HG02970 (cell line): Measurements from ENCODE around the gene ARHGAP29.

Experiments
- ATAC-seq: cut with Tn5 transposase; IDR thresholded peaks from one replicate; pipeline ENCODE4 v1.9.1; 2021; ENCODE audit warnings: mild to moderate bottlenecking, moderate library complexity, moderate number of reproducible peaks; ENCODE audit not compliant: unreplicated experiment, low FRiP score

ARHGAP29 gene

GRCh38 chr1:94236013-94236491 lies 1.3 kb downstream of the ARHGAP29 start:
- no peak for ATAC-seq

- ATAC-seq: no peak
These were observed 2.0 kb downstream of the ARHGAP29 start for GRCh38 chr1:94235189-94236012.

GRCh38 chr1:94234615-94235014 lies 2.8 kb downstream of the ARHGAP29 start:
- no peak for ATAC-seq

DNA sequence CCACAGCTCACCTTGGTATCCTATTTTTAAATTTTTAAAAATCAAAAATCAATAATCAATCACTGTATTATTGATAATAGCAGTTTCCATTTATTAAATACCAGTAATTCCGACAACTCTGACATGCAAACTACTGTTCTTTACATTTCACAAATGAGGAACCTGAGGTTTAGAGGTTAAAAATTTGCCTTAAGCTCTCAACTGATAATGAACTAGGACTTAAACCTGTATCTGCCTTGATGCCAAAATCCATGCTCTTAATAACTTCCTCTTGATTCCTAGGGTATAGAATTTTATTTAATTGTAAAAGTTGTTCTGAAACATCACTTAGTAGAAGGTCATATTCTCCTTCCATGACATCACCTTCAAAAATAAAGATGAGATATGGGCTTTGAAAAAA lies 5.6 kb downstream of the ARHGAP29 start:
- no peak for ATAC-seq

DNA sequence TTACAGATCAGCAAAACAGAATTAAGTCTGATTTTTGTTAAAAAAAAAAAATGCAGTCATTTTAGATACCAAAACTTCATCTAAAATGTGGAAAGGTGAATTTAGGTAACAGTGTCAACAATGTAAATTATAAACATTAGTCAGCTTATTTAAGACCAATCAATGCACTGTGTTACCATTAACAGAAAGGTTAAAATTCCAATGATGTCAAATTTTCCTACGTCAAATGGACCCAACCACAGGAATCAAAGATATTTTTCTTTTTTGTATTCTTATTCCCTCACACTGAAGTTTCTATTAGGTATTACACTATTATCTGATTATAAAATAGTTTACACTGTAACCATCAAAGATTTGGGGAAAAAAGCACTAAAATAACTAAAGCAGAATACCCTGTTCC lies 6.5 kb downstream of the ARHGAP29 start:
- no peak for ATAC-seq

DNA sequence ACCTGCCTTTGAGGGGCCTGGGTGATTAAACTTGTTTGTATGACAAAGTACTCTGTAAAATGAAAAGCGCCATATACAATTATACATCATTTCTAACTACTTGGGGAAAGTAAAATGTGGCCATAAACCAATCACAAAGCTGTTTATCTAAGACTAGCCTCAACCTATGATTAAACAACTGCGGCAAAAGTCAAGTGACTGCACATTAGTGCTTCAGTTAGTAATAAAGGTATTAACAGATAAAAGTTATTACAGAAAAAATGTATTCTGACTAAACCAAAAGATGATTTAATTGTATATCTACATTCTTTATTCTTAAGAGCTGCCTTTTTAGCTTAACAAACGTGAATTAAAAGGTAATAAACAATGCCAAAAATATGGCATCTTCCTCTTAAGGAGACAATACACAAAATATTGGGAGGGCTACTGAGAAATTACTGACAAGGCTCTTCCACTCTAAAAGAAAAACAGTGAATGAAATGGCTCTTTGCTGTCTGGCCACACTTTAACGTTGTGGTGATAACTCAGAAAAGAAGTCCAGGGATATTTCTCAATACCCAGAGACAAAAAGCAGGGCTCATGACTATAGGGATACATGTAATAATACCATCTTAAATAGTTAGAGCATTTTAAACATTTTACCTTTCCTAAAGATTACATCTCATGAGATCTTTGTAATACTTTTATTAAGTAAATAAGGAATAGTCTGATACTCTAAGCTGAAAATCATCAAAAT lies 8.6 kb downstream of the ARHGAP29 start:
- ATAC-seq: no peak

- ATAC-seq: no peak
These were observed 9.8 kb downstream of the ARHGAP29 start for GRCh38 chr1:94227624-94228023.

DNA sequence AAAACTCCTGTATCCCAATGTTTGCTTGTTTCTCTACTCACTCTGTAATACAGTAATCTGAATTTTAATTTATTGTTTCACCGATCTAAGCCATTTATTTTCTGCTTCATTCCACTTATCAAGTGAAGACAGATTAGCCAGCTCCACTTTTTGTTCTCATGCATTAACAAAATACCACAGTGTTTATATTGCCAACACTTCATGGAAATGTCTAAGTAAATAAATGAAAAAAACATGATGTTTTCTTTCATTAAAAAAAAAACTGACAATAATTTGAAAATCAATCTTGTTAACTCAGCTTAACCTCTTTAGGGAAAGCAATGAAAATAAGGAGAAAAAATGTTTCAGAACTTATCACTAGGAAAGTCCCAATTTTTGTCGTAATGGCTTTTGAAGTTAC lies 11.5 kb downstream of the ARHGAP29 start:
- ATAC-seq: no peak

- ATAC-seq: no peak
These were observed 19.1 kb downstream of the ARHGAP29 start for GRCh38 chr1:94218332-94218731.

DNA sequence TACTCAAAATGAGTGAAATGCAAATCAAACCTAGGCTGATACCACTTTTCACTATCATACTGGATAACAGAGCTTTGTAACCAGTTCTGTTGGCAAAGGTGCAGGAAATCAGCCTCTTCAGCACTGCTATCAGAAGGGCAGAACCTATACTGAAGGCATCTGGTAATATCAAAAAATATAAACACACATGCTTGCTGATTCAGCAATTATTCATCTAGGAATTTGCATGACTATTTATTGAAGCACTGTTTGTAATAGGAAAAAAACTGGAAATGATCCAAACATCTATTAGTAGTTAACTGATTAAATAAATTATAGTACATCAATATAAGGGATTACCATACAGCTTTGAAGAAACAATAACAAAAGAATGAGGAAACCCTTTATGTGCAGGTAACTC lies 21.4 kb downstream of the ARHGAP29 start:
- ATAC-seq: no peak

DNA sequence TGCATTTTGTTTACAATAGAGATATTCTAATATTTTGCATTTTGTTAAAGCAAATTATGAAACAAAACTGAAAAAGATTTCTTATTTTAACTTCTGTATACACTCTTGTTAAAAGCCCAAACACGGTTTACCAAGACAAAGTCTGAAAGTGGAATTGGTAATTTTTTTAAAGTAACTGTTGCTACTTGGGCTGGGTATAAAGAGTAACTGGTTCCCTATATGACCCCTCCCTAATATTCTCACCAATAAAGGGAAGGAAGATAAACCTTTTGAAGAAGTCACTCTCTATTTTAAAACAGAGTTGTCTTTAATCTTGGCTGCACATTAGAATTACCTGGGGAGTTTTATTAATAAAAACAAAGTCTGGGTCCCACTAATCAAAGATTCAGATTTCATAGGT lies 27.4 kb downstream of the ARHGAP29 start:
- ATAC-seq: no peak

DNA sequence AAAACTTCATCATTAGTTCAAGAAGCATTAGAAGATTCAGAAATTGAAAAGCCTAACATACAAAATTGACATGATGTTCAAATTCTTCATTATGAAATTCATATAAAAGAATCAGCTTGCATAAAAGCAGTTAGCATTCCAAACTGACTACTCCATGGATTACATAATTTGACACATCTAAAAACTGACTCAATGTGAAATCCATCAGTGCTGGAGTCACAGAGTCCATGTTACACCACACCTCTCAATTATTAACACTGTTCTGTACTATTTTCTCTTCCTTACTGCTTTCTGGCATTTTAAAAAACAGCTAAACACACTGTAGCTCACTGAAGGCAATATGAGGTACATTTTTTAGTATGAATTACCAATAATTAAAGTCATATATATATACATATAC lies 28.0 kb downstream of the ARHGAP29 start:
- ATAC-seq: no peak

DNA sequence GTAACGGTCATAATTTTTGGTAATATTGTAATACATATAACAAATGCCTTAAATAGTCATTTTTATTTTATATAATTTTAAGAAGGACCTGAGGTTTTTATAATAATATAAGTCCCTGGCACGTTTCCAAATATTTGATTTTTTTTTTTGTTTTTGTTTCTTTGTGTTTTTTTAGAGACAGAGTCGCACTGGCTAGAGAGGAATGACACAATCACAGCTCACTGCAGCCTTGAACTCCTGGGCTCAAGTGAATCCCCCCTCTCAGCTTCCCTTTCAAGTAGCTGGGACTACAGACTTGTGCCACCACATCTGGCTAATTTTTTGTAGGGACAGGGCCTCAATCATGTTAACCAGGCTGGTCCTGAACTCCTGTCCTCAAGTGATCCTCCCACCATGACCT lies 29.7 kb downstream of the ARHGAP29 start:
- no peak for ATAC-seq

- ATAC-seq: no peak
These were observed 31.7 kb downstream of the ARHGAP29 start for GRCh38 chr1:94205639-94206038.

DNA sequence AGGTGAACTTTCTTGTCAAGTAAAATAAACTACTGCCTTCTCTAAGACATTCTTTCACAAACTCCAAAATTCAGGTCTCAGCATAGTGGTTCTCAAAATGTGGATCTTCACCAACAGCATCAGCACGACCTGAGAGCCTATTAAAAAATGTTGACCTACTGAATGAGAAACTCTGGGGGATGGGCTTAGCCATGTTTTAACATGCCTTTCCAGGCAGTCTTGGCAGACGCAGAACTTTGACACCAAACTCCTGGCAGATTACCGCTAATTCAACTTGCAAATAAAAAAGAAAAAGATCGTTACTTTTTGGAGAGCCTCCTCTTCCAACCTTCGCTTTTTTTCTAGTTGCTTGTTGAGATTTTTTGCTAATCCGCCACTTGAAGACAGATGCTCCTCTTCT lies 35.1 kb downstream of the ARHGAP29 start:
- no peak for ATAC-seq

DNA sequence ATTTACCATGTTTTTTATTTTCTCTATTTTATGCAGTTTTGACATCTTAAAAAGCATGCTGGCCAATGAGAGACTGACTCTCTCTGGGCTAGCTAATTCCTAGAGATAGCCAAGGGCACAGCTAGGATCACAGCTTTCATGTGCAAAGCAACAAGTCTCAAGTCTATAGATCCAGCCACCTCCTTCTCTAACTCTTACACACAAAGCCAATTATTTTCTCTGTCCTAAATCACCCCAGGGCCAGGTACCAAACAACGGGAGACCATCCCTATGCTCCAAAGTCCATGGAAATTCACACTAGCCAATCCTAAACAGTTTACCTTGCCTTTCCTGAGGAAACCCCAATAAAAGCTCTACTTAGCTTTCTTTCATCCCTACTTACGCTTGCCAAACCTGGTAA lies 38.0 kb downstream of the ARHGAP29 start:
- no peak for ATAC-seq

- ATAC-seq: no peak
These were observed 43.1 kb downstream of the ARHGAP29 start for GRCh38 chr1:94194079-94194865.

- ATAC-seq: no peak
These were observed 44.3 kb downstream of the ARHGAP29 start for GRCh38 chr1:94193128-94193527.

DNA sequence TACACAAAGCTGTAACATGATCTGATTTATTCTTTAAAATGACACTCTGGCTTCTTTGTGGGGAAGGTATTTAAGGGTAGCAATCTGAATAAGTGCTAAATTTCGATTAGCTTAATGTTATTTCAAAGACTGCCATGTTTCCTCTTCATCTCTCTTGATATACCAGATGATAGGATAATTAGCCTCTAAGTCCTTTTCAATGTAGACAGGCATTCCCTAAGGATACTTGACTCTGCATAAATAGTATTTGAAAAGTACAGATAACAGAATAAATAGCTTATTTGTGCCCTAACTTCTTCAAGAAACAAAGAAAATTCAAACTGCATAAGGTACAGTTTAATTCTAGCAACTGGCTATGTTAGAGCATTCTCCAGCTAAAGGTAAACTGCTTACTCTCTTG lies 46.2 kb downstream of the ARHGAP29 start:
- ATAC-seq: no peak

DNA sequence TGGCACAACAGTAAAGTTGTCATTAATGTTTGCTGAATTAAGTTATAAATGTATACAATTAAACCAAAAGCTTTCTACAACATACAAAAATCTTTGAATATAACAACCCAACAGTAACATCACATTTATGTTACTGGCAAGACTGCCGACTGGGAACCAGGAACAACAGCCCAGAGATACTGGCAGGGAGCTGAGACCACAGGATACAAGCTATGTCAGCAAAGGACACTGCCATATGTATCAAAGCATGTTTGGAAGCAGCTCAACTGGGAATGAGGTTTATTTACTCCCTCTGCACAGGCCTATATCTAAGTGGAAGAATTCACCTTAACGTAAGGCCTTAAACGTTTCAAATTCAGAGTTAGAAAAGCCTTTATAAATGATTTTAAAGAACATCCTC lies 50.4 kb downstream of the ARHGAP29 start:
- no peak for ATAC-seq

DNA sequence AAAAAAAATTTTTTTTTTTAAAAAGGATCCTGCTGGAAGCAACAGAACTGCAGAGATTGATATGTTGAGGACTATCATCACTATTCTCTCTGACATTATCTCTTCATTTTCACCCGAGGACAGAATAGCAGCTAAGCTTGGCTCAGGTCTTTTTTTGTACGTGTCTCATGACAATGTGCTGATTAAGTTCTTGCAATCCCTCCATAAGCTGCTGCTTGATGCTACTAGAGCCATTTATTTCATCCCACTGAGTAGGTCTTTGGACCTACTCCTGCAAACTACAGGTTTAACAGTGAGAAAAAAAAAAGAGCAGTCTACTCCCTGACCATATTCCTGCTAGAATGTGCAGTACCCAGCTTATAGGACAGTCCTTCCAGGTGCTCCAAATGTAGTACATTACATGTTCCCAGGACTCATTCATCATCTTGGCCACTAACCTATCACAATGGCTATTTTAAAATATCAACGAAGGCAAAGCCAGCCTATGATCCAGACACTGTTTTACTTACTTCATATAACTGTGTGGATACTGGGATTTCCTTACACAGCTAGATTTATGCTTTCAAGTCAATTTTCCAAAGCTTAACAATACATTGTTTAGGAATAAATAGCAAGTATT lies 54.1 kb downstream of the ARHGAP29 start:
- ATAC-seq: no peak
